CD4-positive, alpha-beta T cell (primary cell): ENCODE results near the gene BYSL. TPM values are rescaled to one million over a fixed set of nuclear protein-coding genes. Genes with fewer than 3 reads are reported as not detected.

Experiments
- ATAC-seq: fragments of 200-7000 bp; cut with Tn5 transposase; one replicate; pipeline ENCODE4 v1.10.0; 2022; ENCODE audit warnings: mild to moderate bottlenecking; ENCODE audit not compliant: poor library complexity
- CTCF ChIA-PET: fragments of 350-600 bp; sonication (Branson Sonifier 250); formaldehyde crosslinking; loops from one replicate; lab custom pipeline; 2021; ENCODE audit warnings: antibody characterized with exemption, inconsistent platforms; lab: Charles Lee
- POLR2A ChIA-PET: fragments of 350-600 bp; sonication (Branson Sonifier 250); formaldehyde crosslinking; loops from one replicate; lab custom pipeline; 2021; ENCODE audit warnings: antibody characterized with exemption, inconsistent platforms; lab: Charles Lee
- DNase-seq, 14 experiments: peaks; one replicate each; pipeline ENCODE4 v3.0.0-alpha.2; 2013 to 2020; ENCODE audit warnings: mixed read lengths in 2 of 14
- H3K27ac ChIP-seq, 2 donors: one replicate each; pipeline versions ENCODE4 v1.5.1 to v1.7.0; 2013; ENCODE audit warnings: low read length in 2 of 2, low read depth in 1 of 2, mild to moderate bottlenecking in 1 of 2
- H3K27me3 ChIP-seq, 2 experiments: 1 replicate in 1 of 2; 2 replicates in 1 of 2; pipeline versions ENCODE4 v1.6.1 to v1.7.0; 2013; ENCODE audit warnings: low read length in 2 of 2, control low read depth in 1 of 2, mild to moderate bottlenecking in 1 of 2, moderate library complexity in 1 of 2; ENCODE audit not compliant: insufficient read depth in 2 of 2, control insufficient read depth in 1 of 2
- H3K36me3 ChIP-seq: one replicate; pipeline ENCODE4 v1.6.1; 2013; ENCODE audit warnings: low read length, control low read depth; ENCODE audit not compliant: insufficient read depth
- H3K4me1 ChIP-seq: one replicate; pipeline ENCODE4 v1.6.1; 2013; ENCODE audit warnings: low read length, control low read depth; ENCODE audit not compliant: insufficient read depth
- H3K4me3 ChIP-seq: one replicate; pipeline ENCODE4 v1.5.1; 2013; ENCODE audit warnings: mild to moderate bottlenecking, low read length, moderate library complexity
- H3K9me3 ChIP-seq, 2 experiments: 1 replicate in 1 of 2; 2 replicates in 1 of 2; pipeline versions ENCODE4 v1.6.1 to v1.7.0; 2013; ENCODE audit warnings: low read length in 2 of 2, mild to moderate bottlenecking in 2 of 2, control low read depth in 1 of 2, moderate library complexity in 1 of 2; ENCODE audit not compliant: control insufficient read depth in 1 of 2, insufficient read depth in 1 of 2
- H3K27ac Mint-ChIP-seq: one replicate; pipeline ENCODE4 v1.8.0; 2020; ENCODE audit warnings: mixed read lengths
- H3K27me3 Mint-ChIP-seq: one replicate; pipeline ENCODE4 v1.8.0; 2021; ENCODE audit warnings: mixed read lengths
- H3K36me3 Mint-ChIP-seq: one replicate; pipeline ENCODE4 v1.8.0; 2021; ENCODE audit warnings: low read depth, mixed read lengths
- H3K4me1 Mint-ChIP-seq: one replicate; pipeline ENCODE4 v1.8.0; 2021; ENCODE audit warnings: low read depth, mixed read lengths
- H3K4me3 Mint-ChIP-seq: one replicate; pipeline ENCODE4 v1.8.0; 2020; ENCODE audit warnings: mild to moderate bottlenecking, mixed read lengths
- H3K9me3 Mint-ChIP-seq: one replicate; pipeline ENCODE4 v1.8.0; 2020; ENCODE audit warnings: mixed read lengths
- CTCF ChIP-seq: fragments of 200-600 bp; IDR thresholded peaks from one replicate; pipeline ENCODE4 v1.8.0; 2022; ENCODE audit warnings: antibody characterized with exemption, mild to moderate bottlenecking
- intact Hi-C, 2 experiments: fragments of 100-400 bp; cut with DNase I in 1 of 2; cut with micrococcal nuclease in 1 of 2; formaldehyde crosslinking; loops; one replicate each; pipeline versions ENCODE4 v1.15.1 to v1.9.0; 2023 to 2025; cut with DNase I, micrococcal nuclease
- total RNA-seq, 174 experiments: library from RNA in 2 of 174; stranded (reverse) in 2 of 174; gene quantifications; one replicate each; pipeline ENCODE4 v1.2.3 and lab custom pipeline; 2021 to 2026

The BYSL gene
- total RNA-seq, 2 experiments from 2014 or later: 1.2 to 1.6 TPM

- intact Hi-C loops: loop anchor here (2.0 to 5.0 kb wide), 6 partner anchors 13 to 151 kb away; partner anchors contain the start of genes TOMM6 (in 1 of the 2) and USP49 (in 1 of the 2)
- ChIA-PET POLR2A (interaction anchor here (1.1 to 9.1 kb wide), 10 partner anchors 9 to 151 kb away, joined by 3 to 168 read pairs (median 10); partner anchors contain the start of genes BYSL, MED20, TAF8 and TOMM6), CTCF (interaction anchor here (1.1 to 7.7 kb wide), 6 partner anchors 7 to 166 kb away, joined by 3 to 84 read pairs (median 9); partner anchors contain the start of genes BYSL, FRS3, MED20 and TOMM6)
- H3K4me3 ChIP-seq: peak overlapping the region; percentile 96
- peaks cover 79% of the 10 kb centered on the region for H3K4me1 Mint-ChIP-seq
- peak overlapping the region; percentile 64 to 68 for H3K27ac ChIP-seq
- ATAC-seq (peak; percentile 52), DNase-seq (peak; percentile 30 to 85 (median 59))
- peaks cover 77% of the 10 kb centered on the region for H3K36me3 Mint-ChIP-seq
- no peaks in the 10 kb centered on the region for H3K9me3 ChIP-seq
- H3K36me3 ChIP-seq: peaks cover 57% of the 10 kb centered on the region
- H3K27me3 Mint-ChIP-seq: no peaks in the 10 kb centered on the region
- H3K27ac Mint-ChIP-seq: peak overlapping the region; percentile 93
- TF ChIP-seq CTCF: no peak
- H3K9me3 Mint-ChIP-seq: no peaks in the 10 kb centered on the region
- H3K4me1 ChIP-seq: peaks cover 80% of the 10 kb centered on the region
- H3K27me3 ChIP-seq: no peaks in the 10 kb centered on the region
- peak overlapping the region; percentile 97 for H3K4me3 Mint-ChIP-seq
Measured at GRCh38 chr6:41937861-41938574, 16.7 kb downstream of the BYSL start.

- H3K4me1 ChIP-seq: peaks cover 80% of the 10 kb centered on the region
- ChIA-PET CTCF (interaction anchor here (1.1 to 7.7 kb wide), 10 partner anchors 8 to 159 kb away, joined by 3 to 84 read pairs (median 4); partner anchors contain the start of genes BYSL, FRS3, MED20 and TOMM6), POLR2A (interaction anchor here (0.6 to 9.1 kb wide), 14 partner anchors 8 to 1040 kb away, joined by 3 to 168 read pairs (median 6); partner anchors contain the start of genes BYSL, MED20, PEX6 and TAF8)
- H3K9me3 ChIP-seq: no peaks in the 10 kb centered on the region
- peaks cover 80% of the 10 kb centered on the region for H3K4me1 Mint-ChIP-seq
- H3K36me3 Mint-ChIP-seq: peaks cover 75% of the 10 kb centered on the region
- no peaks in the 10 kb centered on the region for H3K9me3 Mint-ChIP-seq
- H3K36me3 ChIP-seq: peaks cover 52% of the 10 kb centered on the region
- intact Hi-C loops: loop anchor here (5.0 kb wide), 4 partner anchors 41 to 151 kb away; partner anchors contain the start of genes TOMM6 (in 1 of the 2) and USP49 (in 1 of the 2)
- peak overlapping the region; percentile 93 for H3K27ac Mint-ChIP-seq
- H3K4me3 Mint-ChIP-seq: peak overlapping the region; percentile 97
- peak overlapping the region; percentile 64 to 68 for H3K27ac ChIP-seq
- H3K27me3 ChIP-seq: no peaks in the 10 kb centered on the region
- H3K4me3 ChIP-seq: peak overlapping the region; percentile 96
- no peak for ATAC-seq
- peak in 2 of 14 experiments; percentile 35 for DNase-seq
- TF ChIP-seq CTCF: no peak
- H3K27me3 Mint-ChIP-seq: no peaks in the 10 kb centered on the region
Measured at GRCh38 chr6:41938590-41939175, 17.4 kb downstream of the BYSL start.

- Mint-ChIP-seq H3K4me3 (peak overlapping the region; percentile 97), H3K27me3 (no peaks in the 10 kb centered on the region), H3K4me1 (peaks cover 82% of the 10 kb centered on the region), H3K27ac (peak overlapping the region; percentile 93), H3K9me3 (no peaks in the 10 kb centered on the region), H3K36me3 (peaks cover 72% of the 10 kb centered on the region)
- Histone ChIP-seq H3K27me3 (no peaks in the 10 kb centered on the region), H3K4me1 (peaks cover 80% of the 10 kb centered on the region), H3K27ac (peak overlapping the region; percentile 64 to 68), H3K4me3 (peak overlapping the region; percentile 96), H3K36me3 (peaks cover 46% of the 10 kb centered on the region), H3K9me3 (no peaks in the 10 kb centered on the region)
- intact Hi-C loops: loop anchor here (5.0 kb wide), 4 partner anchors 42 to 152 kb away; partner anchors contain the start of genes TOMM6 (in 1 of the 2) and USP49 (in 1 of the 2)
- peak in 6 of 14 experiments; percentile 6 to 52 (median 40) for DNase-seq
- CTCF ChIA-PET: interaction anchor here (1.1 to 7.7 kb wide), 12 partner anchors 9 to 160 kb away, joined by 3 to 84 read pairs (median 4); partner anchors contain the start of genes BYSL, FRS3, MED20 and TAF8
- no peak for ATAC-seq
- POLR2A ChIA-PET: interaction anchor here (0.6 to 9.1 kb wide), 16 partner anchors 8 to 1040 kb away, joined by 3 to 168 read pairs (median 6); partner anchors contain the start of genes BYSL, MED20, PEX6 and TAF8
- no peak for TF ChIP-seq CTCF
Measured at GRCh38 chr6:41939176-41939847, 18.0 kb downstream of the BYSL start.
